Measurements from ENCODE around the gene ASCC1.
"Not testable (repeated sequence)": the region's sequence is repeated elsewhere in the genome, so short reads cannot be mapped to it uniquely, and the experiment has no call there.

Gene ASCC1

GRCh38 chr10:72114706-72115450 lies 101.2 kb downstream of the ASCC1 start:
- Mint-ChIP-seq H3K4me1 (peaks cover 12% of the 10 kb centered on the region), H3K27ac (peak overlapping the region; percentile 11), H3K9me3 (peaks cover 5% of the 10 kb centered on the region), H3K36me3 (peaks cover 23% of the 10 kb centered on the region), H3K4me3 (no peak overlapping the region)
- DNase-seq (ENCODE audit: low spot score in 2 of 2) (no peak), ATAC-seq (no peak)

- Mint-ChIP-seq H3K4me3 (no peak overlapping the region), H3K27ac (no peak overlapping the region), H3K4me1 (peaks cover 51% of the 10 kb centered on the region), H3K36me3 (peaks cover 13% of the 10 kb centered on the region), H3K9me3 (no peaks in the 10 kb centered on the region)
- ATAC-seq (no peak), DNase-seq (ENCODE audit: low spot score in 2 of 2) (no peak)
These were observed 105.2 kb downstream of the ASCC1 start for GRCh38 chr10:72110673-72111401.

GRCh38 chr10:72109636-72110157 lies 106.4 kb downstream of the ASCC1 start:
- H3K4me1 Mint-ChIP-seq, result peaks cover 44% of the 10 kb centered on the region
- DNase-seq (ENCODE audit: low spot score in 2 of 2), result no peak

GRCh38 chr10:72108830-72109635 lies 107.0 kb downstream of the ASCC1 start:
- peak overlapping the region; percentile 56 for H3K4me3 Mint-ChIP-seq

More at GRCh38 chr10:72109636-72110157, 106.4 kb downstream of the ASCC1 start:
- Mint-ChIP-seq H3K4me3 (peak overlapping the region; percentile 56), H3K9me3 (no peaks in the 10 kb centered on the region), H3K36me3 (peaks cover 17% of the 10 kb centered on the region), H3K27ac (peak overlapping the region; percentile 91)
- ATAC-seq, result peak; percentile 16

GRCh38 chr10:72108004-72108370 lies 108.1 kb downstream of the ASCC1 start:
- H3K4me3 Mint-ChIP-seq, result peak overlapping the region; percentile 56
- peak overlapping the region; percentile 91 for H3K27ac Mint-ChIP-seq
- DNase-seq (ENCODE audit: low spot score in 2 of 2); ATAC-seq; H3K9me3 Mint-ChIP-seq: not testable (repeated sequence)
- H3K4me1 Mint-ChIP-seq, result peaks cover 44% of the 10 kb centered on the region
- peaks cover 14% of the 10 kb centered on the region for H3K36me3 Mint-ChIP-seq

More at GRCh38 chr10:72108830-72109635, 107.0 kb downstream of the ASCC1 start:
- ATAC-seq (peak; percentile 43), DNase-seq (ENCODE audit: low spot score in 2 of 2) (no peak)
- Mint-ChIP-seq H3K27ac (peak overlapping the region; percentile 91), H3K36me3 (peaks cover 17% of the 10 kb centered on the region), H3K4me1 (peaks cover 44% of the 10 kb centered on the region), H3K9me3 (no peaks in the 10 kb centered on the region)

- Mint-ChIP-seq H3K4me1 (peaks cover 44% of the 10 kb centered on the region), H3K36me3 (peaks cover 9% of the 10 kb centered on the region), H3K27ac (peak overlapping the region; percentile 91), H3K9me3 (no peaks in the 10 kb centered on the region), H3K4me3 (peak overlapping the region; percentile 56)
- peak; percentile 71 for ATAC-seq
- no peak for DNase-seq (ENCODE audit: low spot score in 2 of 2)
These were observed 108.6 kb downstream of the ASCC1 start for GRCh38 chr10:72107325-72108003.

GRCh38 chr10:72106896-72107295 lies 109.2 kb downstream of the ASCC1 start:
- DNase-seq (ENCODE audit: low spot score in 2 of 2), result no peak
- Mint-ChIP-seq H3K9me3 (no peaks in the 10 kb centered on the region), H3K36me3 (peaks cover 6% of the 10 kb centered on the region), H3K4me1 (peaks cover 44% of the 10 kb centered on the region), H3K4me3 (peak overlapping the region; percentile 56), H3K27ac (peak overlapping the region; percentile 91)
- no peak for ATAC-seq

- ATAC-seq, result no peak
- Mint-ChIP-seq H3K9me3 (no peaks in the 10 kb centered on the region), H3K4me1 (peaks cover 46% of the 10 kb centered on the region), H3K36me3 (peaks cover 9% of the 10 kb centered on the region), H3K27ac (peak overlapping the region; percentile 91), H3K4me3 (peak overlapping the region; percentile 56)
- DNase-seq (ENCODE audit: low spot score in 2 of 2), result no peak
These were observed 109.8 kb downstream of the ASCC1 start for GRCh38 chr10:72106154-72106849.

GRCh38 chr10:72105710-72106109 lies 110.4 kb downstream of the ASCC1 start:
- Mint-ChIP-seq H3K4me1 (peaks cover 48% of the 10 kb centered on the region), H3K36me3 (peaks cover 10% of the 10 kb centered on the region), H3K4me3 (no peak overlapping the region), H3K27ac (no peak overlapping the region), H3K9me3 (no peaks in the 10 kb centered on the region)
- DNase-seq (ENCODE audit: low spot score in 2 of 2) (no peak), ATAC-seq (no peak)

- Mint-ChIP-seq H3K4me1 (peaks cover 45% of the 10 kb centered on the region), H3K4me3 (no peak overlapping the region), H3K36me3 (peaks cover 14% of the 10 kb centered on the region), H3K27ac (no peak overlapping the region), H3K9me3 (no peaks in the 10 kb centered on the region)
- DNase-seq (ENCODE audit: low spot score in 2 of 2) (no peak), ATAC-seq (no peak)
These were observed 111.0 kb downstream of the ASCC1 start for GRCh38 chr10:72105098-72105475.

- H3K4me3 Mint-ChIP-seq, result no peak overlapping the region
- H3K9me3 Mint-ChIP-seq, result no peaks in the 10 kb centered on the region
- peaks cover 40% of the 10 kb centered on the region for H3K4me1 Mint-ChIP-seq
- DNase-seq (ENCODE audit: low spot score in 2 of 2) (no peak), ATAC-seq (no peak)
- H3K27ac Mint-ChIP-seq, result no peak overlapping the region
- peaks cover 14% of the 10 kb centered on the region for H3K36me3 Mint-ChIP-seq
These were observed 111.5 kb downstream of the ASCC1 start for GRCh38 chr10:72104472-72105097.

GRCh38 chr10:72099600-72099921 lies 116.5 kb downstream of the ASCC1 start:
- Mint-ChIP-seq H3K4me1 (peaks cover 31% of the 10 kb centered on the region), H3K36me3 (peaks cover 50% of the 10 kb centered on the region)
- no peak for ATAC-seq

GRCh38 chr10:72098836-72099599 lies 117.1 kb downstream of the ASCC1 start:
- no peak for DNase-seq (ENCODE audit: low spot score in 2 of 2)
- Mint-ChIP-seq H3K4me1 (peaks cover 34% of the 10 kb centered on the region), H3K27ac (peak overlapping the region; percentile 80), H3K36me3 (peaks cover 51% of the 10 kb centered on the region), H3K4me3 (no peak overlapping the region), H3K9me3 (no peaks in the 10 kb centered on the region)
- no peak for ATAC-seq

More at GRCh38 chr10:72099600-72099921, 116.5 kb downstream of the ASCC1 start:
- no peak overlapping the region for H3K4me3 Mint-ChIP-seq
- DNase-seq (ENCODE audit: low spot score in 2 of 2), result no peak
- no peaks in the 10 kb centered on the region for H3K9me3 Mint-ChIP-seq
- H3K27ac Mint-ChIP-seq, result peak overlapping the region; percentile 80

Data from stimulated activated effector memory CD8-positive, alpha-beta T cell treated with anti-CD3 and anti-CD28 coated beads, Interleukin-12 subunit alpha, Interleukin-12 subunit beta, amount 100 ng/mL, for 72 hours (primary cell).